ENCODE measurements around the gene RPL32. TPM values are rescaled to one million over a fixed set of nuclear protein-coding genes. Genes with fewer than 3 reads are reported as not detected.
"Not testable (repeated sequence)": the region's sequence is repeated elsewhere in the genome, so short reads cannot be mapped to it uniquely, and the experiment has no call there.

RPL32 gene
- total RNA-seq, 1 experiment from 2014 or later: 1,643 TPM

DNA sequence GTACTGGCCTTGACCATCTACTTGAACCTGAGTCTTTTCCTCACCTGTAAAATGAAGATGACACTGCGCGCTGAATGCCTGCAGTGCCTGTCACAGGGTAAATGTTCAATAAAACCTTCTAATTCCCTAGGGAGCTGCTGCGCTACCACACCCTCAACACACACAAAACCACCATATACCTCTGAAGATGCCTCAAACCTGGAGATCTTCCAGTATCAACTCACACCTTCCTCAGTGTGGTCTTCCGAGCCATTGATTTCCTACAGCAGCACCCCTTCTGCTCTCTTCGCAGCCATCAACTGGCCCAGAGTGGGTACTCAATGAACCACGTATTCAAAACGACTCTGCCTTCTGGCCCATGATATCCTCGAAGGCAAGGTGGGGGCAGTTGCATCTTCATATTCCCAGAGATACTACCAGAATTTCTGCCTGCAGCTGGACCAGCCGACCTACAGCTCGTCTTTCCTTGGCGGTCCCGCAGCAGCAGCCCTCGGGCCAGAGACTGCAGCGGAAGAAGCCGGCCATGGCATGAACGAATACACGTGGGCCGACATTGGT, 695 bp downstream of the RPL32 start:
- no peak for DNase-seq (ENCODE audit: low spot score)
- peak overlapping the region; percentile 98 for H3K4me3 Mint-ChIP-seq
- TF ChIP-seq, protein P1, sequence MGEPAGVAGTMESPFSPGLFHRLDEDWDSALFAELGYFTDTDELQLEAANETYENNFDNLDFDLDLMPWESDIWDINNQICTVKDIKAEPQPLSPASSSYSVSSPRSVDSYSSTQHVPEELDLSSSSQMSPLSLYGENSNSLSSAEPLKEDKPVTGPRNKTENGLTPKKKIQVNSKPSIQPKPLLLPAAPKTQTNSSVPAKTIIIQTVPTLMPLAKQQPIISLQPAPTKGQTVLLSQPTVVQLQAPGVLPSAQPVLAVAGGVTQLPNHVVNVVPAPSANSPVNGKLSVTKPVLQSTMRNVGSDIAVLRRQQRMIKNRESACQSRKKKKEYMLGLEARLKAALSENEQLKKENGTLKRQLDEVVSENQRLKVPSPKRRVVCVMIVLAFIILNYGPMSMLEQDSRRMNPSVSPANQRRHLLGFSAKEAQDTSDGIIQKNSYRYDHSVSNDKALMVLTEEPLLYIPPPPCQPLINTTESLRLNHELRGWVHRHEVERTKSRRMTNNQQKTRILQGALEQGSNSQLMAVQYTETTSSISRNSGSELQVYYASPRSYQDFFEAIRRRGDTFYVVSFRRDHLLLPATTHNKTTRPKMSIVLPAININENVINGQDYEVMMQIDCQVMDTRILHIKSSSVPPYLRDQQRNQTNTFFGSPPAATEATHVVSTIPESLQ (CRISPR knock-in tag; IDR thresholded peaks at IDR 0.05): no peak
- TF ChIP-seq NFYB (CRISPR knock-in tag; conservative IDR thresholded peaks at IDR 0.05; ENCODE audit: low read depth): no peak
- TF ChIP-seq EMX1 (CRISPR knock-in tag; IDR thresholded peaks at IDR 0.05): peak; percentile 62; the same call in 1 of the 2 replicates
- no peak for TF ChIP-seq CBFB (CRISPR knock-in tag; IDR thresholded peaks at IDR 0.05; ENCODE audit: low read depth)
- TF ChIP-seq, protein P2, sequence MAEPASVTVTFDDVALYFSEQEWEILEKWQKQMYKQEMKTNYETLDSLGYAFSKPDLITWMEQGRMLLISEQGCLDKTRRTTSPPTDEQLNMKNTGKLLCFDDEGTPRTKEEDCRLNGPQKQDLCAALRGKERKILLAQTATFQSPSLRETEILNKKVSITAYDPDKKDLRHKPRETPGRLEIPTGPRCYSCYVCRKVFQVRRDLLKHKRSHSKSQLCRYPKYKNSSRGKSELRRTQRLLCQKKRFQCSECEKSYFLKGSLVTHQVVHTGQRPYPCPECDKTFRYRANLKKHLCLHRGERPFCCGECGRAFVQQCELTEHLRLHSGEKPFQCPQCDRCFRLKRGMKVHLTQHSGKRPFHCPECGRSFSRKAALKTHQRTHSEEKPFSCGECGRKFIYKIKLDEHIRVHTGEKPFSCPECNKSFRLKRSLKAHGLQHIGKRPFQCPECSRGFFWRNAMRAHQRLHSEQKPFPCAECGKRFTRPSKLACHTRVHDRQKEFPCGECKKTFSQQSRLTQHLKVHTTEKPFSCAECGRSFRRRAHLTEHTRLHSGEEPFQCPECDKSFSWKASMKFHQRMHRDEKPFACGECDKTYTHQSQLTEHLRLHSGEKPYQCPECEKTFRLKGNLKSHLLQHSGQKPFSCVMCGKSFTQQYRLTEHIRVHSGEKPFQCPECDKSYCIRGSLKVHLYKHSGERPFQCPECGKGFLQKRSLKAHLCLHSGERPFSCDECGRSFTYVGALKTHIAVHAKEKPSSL (CRISPR knock-in tag; conservative IDR thresholded peaks at IDR 0.05): peak; percentile 47; the same call in 1 of the 2 replicates
- no peak for TF ChIP-seq FOXP1 (CRISPR knock-in tag; IDR thresholded peaks at IDR 0.05; ENCODE audit: borderline replicate concordance)
- no peak for TF ChIP-seq ZNF232 (CRISPR knock-in tag; IDR thresholded peaks at IDR 0.05)
- ATAC-seq: no peak
- peak overlapping the region; percentile 99 for H3K27ac Mint-ChIP-seq
- POLR2A ChIA-PET: no interaction called here
- H3K4me1 Mint-ChIP-seq: peaks cover 57% of the 10 kb centered on the region
- H3K9me3 Mint-ChIP-seq: peaks cover 7% of the 10 kb centered on the region
- H3K36me3 Mint-ChIP-seq: peaks cover 59% of the 10 kb centered on the region
- CTCF ChIA-PET: interaction anchor here (1.2 to 2.7 kb wide), 7 partner anchors 11 to 295 kb away, joined by 3 to 10 read pairs (median 5); no protein-coding TSS in a partner anchor
- H3K27me3 Mint-ChIP-seq (ENCODE audit: low read depth): no peaks in the 10 kb centered on the region; the same call in 1 of the 2 replicates

DNA sequence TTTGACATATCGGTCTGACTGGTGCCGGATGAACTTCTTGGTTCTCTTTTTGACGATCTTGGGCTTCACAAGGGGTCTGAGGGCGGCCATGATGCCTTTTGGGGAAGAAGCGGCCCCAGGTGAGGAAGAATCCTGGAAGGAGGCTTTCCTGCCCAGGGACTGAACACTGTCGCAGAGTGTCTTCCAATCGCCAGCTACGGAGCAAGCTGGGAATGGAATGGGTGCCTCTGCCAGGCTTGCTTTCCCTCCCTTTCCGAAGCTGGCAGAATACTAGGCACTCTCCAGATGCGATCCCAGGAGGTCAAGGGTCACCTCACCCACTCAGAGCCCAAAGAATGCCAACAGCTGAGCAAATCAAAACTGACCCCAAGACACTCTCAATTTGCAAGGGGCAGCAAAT, 1.2 kb downstream of the RPL32 start:
- Mint-ChIP-seq H3K36me3 (peaks cover 62% of the 10 kb centered on the region), H3K27ac (peak overlapping the region; percentile 99)

DNA sequence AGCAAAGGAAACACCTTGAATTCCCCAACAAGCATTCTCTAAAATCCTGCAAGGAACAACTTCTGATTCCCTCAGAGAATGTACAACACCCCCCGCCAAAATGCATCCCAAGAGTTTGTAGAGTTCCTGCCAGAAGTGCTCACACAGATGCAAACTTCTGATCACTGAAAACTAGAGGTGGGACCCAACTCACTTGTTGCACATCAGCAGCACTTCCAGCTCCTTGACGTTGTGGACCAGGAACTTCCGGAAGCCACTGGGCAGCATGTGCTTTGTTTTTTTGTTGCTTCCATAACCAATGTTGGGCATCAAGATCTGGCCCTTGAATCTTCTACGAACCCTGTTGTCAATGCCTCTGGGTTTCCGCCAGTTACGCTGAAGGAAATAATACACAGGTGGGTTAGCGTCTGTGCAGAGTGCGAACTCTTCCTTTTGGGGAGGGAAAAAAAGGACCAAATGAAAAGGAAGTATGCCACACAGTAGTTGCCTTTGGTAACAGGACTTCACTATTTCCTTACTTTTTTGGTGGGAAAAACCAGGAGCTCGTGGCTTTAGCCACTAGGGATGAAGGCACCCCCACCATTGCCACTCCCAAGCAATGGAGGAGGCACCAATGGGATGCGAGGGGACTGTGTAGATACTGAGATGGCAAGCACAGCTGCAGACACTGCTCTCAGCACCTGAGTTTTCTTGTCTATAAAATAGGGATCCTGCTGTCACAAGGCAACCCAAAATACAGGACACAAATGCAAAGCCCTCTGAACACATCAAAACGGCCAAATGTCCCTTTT, 2.0 kb downstream of the RPL32 start:
- ChIA-PET POLR2A (no interaction called here), CTCF (interaction anchor here (1.1 to 2.7 kb wide), 2 partner anchors 16 to 29 kb away, joined by 4 to 7 read pairs; no protein-coding TSS in a partner anchor)
- no peak for DNase-seq (ENCODE audit: low spot score)
- peaks cover 64% of the 10 kb centered on the region for H3K4me1 Mint-ChIP-seq
- TF ChIP-seq ZNF423 (CRISPR knock-in tag; IDR thresholded peaks at IDR 0.05): no peak
- no peak for TF ChIP-seq FOXK1 (CRISPR knock-in tag; IDR thresholded peaks at IDR 0.05)
- TF ChIP-seq, protein P3, sequence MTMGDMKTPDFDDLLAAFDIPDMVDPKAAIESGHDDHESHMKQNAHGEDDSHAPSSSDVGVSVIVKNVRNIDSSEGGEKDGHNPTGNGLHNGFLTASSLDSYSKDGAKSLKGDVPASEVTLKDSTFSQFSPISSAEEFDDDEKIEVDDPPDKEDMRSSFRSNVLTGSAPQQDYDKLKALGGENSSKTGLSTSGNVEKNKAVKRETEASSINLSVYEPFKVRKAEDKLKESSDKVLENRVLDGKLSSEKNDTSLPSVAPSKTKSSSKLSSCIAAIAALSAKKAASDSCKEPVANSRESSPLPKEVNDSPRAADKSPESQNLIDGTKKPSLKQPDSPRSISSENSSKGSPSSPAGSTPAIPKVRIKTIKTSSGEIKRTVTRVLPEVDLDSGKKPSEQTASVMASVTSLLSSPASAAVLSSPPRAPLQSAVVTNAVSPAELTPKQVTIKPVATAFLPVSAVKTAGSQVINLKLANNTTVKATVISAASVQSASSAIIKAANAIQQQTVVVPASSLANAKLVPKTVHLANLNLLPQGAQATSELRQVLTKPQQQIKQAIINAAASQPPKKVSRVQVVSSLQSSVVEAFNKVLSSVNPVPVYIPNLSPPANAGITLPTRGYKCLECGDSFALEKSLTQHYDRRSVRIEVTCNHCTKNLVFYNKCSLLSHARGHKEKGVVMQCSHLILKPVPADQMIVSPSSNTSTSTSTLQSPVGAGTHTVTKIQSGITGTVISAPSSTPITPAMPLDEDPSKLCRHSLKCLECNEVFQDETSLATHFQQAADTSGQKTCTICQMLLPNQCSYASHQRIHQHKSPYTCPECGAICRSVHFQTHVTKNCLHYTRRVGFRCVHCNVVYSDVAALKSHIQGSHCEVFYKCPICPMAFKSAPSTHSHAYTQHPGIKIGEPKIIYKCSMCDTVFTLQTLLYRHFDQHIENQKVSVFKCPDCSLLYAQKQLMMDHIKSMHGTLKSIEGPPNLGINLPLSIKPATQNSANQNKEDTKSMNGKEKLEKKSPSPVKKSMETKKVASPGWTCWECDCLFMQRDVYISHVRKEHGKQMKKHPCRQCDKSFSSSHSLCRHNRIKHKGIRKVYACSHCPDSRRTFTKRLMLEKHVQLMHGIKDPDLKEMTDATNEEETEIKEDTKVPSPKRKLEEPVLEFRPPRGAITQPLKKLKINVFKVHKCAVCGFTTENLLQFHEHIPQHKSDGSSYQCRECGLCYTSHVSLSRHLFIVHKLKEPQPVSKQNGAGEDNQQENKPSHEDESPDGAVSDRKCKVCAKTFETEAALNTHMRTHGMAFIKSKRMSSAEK (CRISPR knock-in tag; IDR thresholded peaks at IDR 0.05; ENCODE audit: borderline replicate concordance): no peak
- no peak for TF ChIP-seq EMX1 (CRISPR knock-in tag; IDR thresholded peaks at IDR 0.05)
- no peak for TF ChIP-seq ZNF263 (CRISPR knock-in tag; IDR thresholded peaks at IDR 0.05; ENCODE audit: low read depth)
- no peaks in the 10 kb centered on the region for H3K9me3 Mint-ChIP-seq
- no peaks in the 10 kb centered on the region for H3K27me3 Mint-ChIP-seq (ENCODE audit: low read depth)
- peaks cover 70% of the 10 kb centered on the region for H3K36me3 Mint-ChIP-seq
- H3K4me3 Mint-ChIP-seq: peak overlapping the region; percentile 98
- no peak for ATAC-seq
- peak overlapping the region; percentile 99 for H3K27ac Mint-ChIP-seq

More for the DNA sequence above, 1.2 kb downstream of the RPL32 start:
- H3K27me3 Mint-ChIP-seq (ENCODE audit: low read depth); H3K9me3 Mint-ChIP-seq; POLR2A ChIA-PET; ATAC-seq; DNase-seq (ENCODE audit: low spot score): not testable (repeated sequence)
- Mint-ChIP-seq H3K4me1 (peaks cover 57% of the 10 kb centered on the region), H3K4me3 (peak overlapping the region; percentile 98)
- CTCF ChIA-PET: interaction anchor here (1.1 to 2.7 kb wide), 2 partner anchors 17 to 28 kb away, joined by 4 to 7 read pairs; no protein-coding TSS in a partner anchor
- TF ChIP-seq NFATC4 (CRISPR knock-in tag; IDR thresholded peaks at IDR 0.05): peak; percentile 68; the same call in 1 of the 2 replicates
